H1 (cell line): Measurements from ENCODE around the gene AQP6. TPM values are rescaled to one million over a fixed set of nuclear protein-coding genes. Genes with fewer than 3 reads are reported as not detected.

Experiments
- CTBP2 ChIP-seq: IDR thresholded peaks from 2 replicates; pipeline ENCODE4 v1.7.0; 2011; ENCODE audit warnings: borderline replicate concordance, mild to moderate bottlenecking, moderate library complexity, mixed read lengths, low read length; ENCODE audit not compliant: insufficient read depth, insufficient read length
- PHF8 ChIP-seq: fragments of 200-600 bp; sonication (generic); conservative IDR thresholded peaks from 2 replicates; pipeline ENCODE4 v1.7.1; 2012; ENCODE audit warnings: low read depth, mild to moderate bottlenecking, inconsistent platforms, low read length, moderate library complexity
- RFX5 ChIP-seq: IDR thresholded peaks from 2 replicates; pipeline ENCODE4 v1.6.1; 2011; ENCODE audit warnings: low read depth, low read length, improper control_type of control experiment, borderline replicate concordance
- polyA plus RNA-seq, 7 experiments: library from polyadenylated mRNA; depleted of rRNA in 3 of 7; stranded (reverse) in 5 of 7; unstranded in 2 of 7; fragments of >200 nt in 5 of 7; fragments of 200-250 nt in 2 of 7; gene quantifications; 1 replicate in 5 of 7; 2 replicates in 1 of 7; 4 replicates in 1 of 7; pipeline versions ENCODE4 v1.2.1 to v1.2.3, GENCODE V29; 2011 to 2013; ENCODE audit warnings: missing spikeins in 2 of 7, mixed read lengths in 2 of 7
- total RNA-seq: library from RNA; stranded (reverse); fragmentation: NEBNext Ultra II Directional; extraction: Animal tissue kit (Norgen Biotek cat#: 25700); gene quantifications from 2 replicates; pipeline ENCODE4 v1.2.1, GENCODE V29; 2021

AQP6 gene
- total and polyA plus RNA-seq, 2 of the 8 experiments (the other 6 are each of a cell fraction or from before 2014, with no cell fraction given): 0.03 to 0.17 TPM

- TF ChIP-seq CTBP2: no peak
- no peak for TF ChIP-seq PHF8
- TF ChIP-seq RFX5: no peak
Observed at GRCh38 chr12:49937639-49938300, 35.0 kb upstream of the AQP6 start (continued).
